Gastroesophageal sphincter (tissue), 4 donors: ENCODE data around the gene KRTAP10-6. TPM values are rescaled to one million over a fixed set of nuclear protein-coding genes. Genes with fewer than 3 reads are reported as not detected.

Source experiments
- ATAC-seq: fragments of 150-250 bp; one replicate; pipeline ENCODE4 v1.9.1; 2016; ENCODE audit warnings: mild to moderate bottlenecking, moderate library complexity
- H3K27ac ChIP-seq, 4 donors: fragments of 200-600 bp; sonication (generic) in 3 of 4; 1 replicate in 3 of 4; 2 replicates in 1 of 4; pipeline ENCODE4 v1.5.1; 2016 to 2019
- H3K27me3 ChIP-seq: fragments of 200-600 bp; sonication (generic); one replicate; pipeline ENCODE4 v1.5.1; 2019
- H3K36me3 ChIP-seq, 2 donors: fragments of 200-600 bp; sonication (generic); one replicate each; pipeline ENCODE4 v1.5.1; 2019; ENCODE audit warnings: control low read depth in 1 of 2
- H3K4me1 ChIP-seq, 3 donors: fragments of 200-600 bp; sonication (generic); 1 replicate in 2 of 3; 2 replicates in 1 of 3; pipeline ENCODE4 v1.5.1; 2016 to 2019; ENCODE audit warnings: control low read depth in 2 of 3
- H3K4me3 ChIP-seq, 2 donors: fragments of 200-600 bp; sonication (generic); one replicate each; pipeline ENCODE4 v1.5.1; 2019; ENCODE audit warnings: mild to moderate bottlenecking in 1 of 2, moderate library complexity in 1 of 2
- H3K9me3 ChIP-seq, 3 donors: fragments of 200-600 bp; sonication (generic); one replicate each; pipeline ENCODE4 v1.5.1; 2017 to 2019; ENCODE audit warnings: control low read depth in 2 of 3
- CTCF ChIP-seq, 4 experiments: fragments of 200-600 bp in 2 of 4; fragments of 450-650 bp in 2 of 4; sonication (generic) in 1 of 4; IDR thresholded peaks; one replicate each; pipeline ENCODE4 v1.5.1; 2017 to 2019; ENCODE audit warnings: antibody characterized with exemption in 4 of 4, mild to moderate bottlenecking in 2 of 4, moderate library complexity in 2 of 4
- EP300 ChIP-seq: sonication (generic); formaldehyde crosslinking; IDR thresholded peaks from one replicate; pipeline ENCODE4 v1.6.1; 2017; ENCODE audit warnings: antibody characterized with exemption, mild to moderate bottlenecking
- POLR2A ChIP-seq, 2 donors: fragments of 450-650 bp; IDR thresholded peaks; one replicate each; pipeline ENCODE4 v1.6.1; 2017; ENCODE audit warnings: antibody characterized with exemption in 2 of 2, mild to moderate bottlenecking in 2 of 2, moderate library complexity in 1 of 2
- POLR2AphosphoS5 ChIP-seq: sonication (generic); formaldehyde crosslinking; IDR thresholded peaks from one replicate; pipeline ENCODE4 v1.6.1; 2017; ENCODE audit warnings: antibody characterized with exemption
- WGBS, 2 donors: methylation state at CpG; one replicate each; pipeline ENCODE4 v1.1.5; 2018; ENCODE audit warnings: low coverage in 1 of 2; 5-methylcytosine and 5-hydroxymethylcytosine counted together
- total RNA-seq, 4 donors: library from RNA; depleted of rRNA; stranded (reverse); fragments of >200 nt; gene quantifications; one replicate each; pipeline ENCODE4 v1.1.0, GENCODE V29; 2016

KRTAP10-6 gene
- total RNA-seq, 4 donors from 2014 or later = not detected

- H3K4me1 ChIP-seq = no peaks in the 10 kb centered on the region
- no peak overlapping the region for H3K4me3 ChIP-seq
- ATAC-seq = no peak
- TF ChIP-seq EP300 = no peak
- no peak for TF ChIP-seq POLR2A (IDR thresholded peaks at IDR 0.05)
- no peak for TF ChIP-seq CTCF (IDR thresholded peaks at IDR 0.05)
- TF ChIP-seq POLR2AphosphoS5 = no peak
- WGBS, 2 donors = 60 to 83% methylated on average over 2 of the region's 9 CpGs
- H3K36me3 ChIP-seq = no peaks in the 10 kb centered on the region
- H3K27me3 ChIP-seq = peaks cover 54% of the 10 kb centered on the region
- H3K27ac ChIP-seq = no peak overlapping the region
- H3K9me3 ChIP-seq = peaks cover 0 to 20% (median 0%) of the 10 kb centered on the region in 3 donors
Measured at GRCh38 chr21:44556879-44557278, 35.4 kb downstream of the KRTAP10-6 start.

- peaks cover 0 to 20% (median 0%) of the 10 kb centered on the region in 3 donors for H3K9me3 ChIP-seq
- ATAC-seq = no peak
- 57 to 68% methylated on average over 7 to 9 of the region's 13 CpGs for WGBS, 2 donors
- no peak for TF ChIP-seq CTCF (IDR thresholded peaks at IDR 0.05)
- no peak for TF ChIP-seq POLR2A (IDR thresholded peaks at IDR 0.05)
- no peak for TF ChIP-seq POLR2AphosphoS5
- no peak for TF ChIP-seq EP300
- no peaks in the 10 kb centered on the region for H3K36me3 ChIP-seq
- H3K4me3 ChIP-seq = no peak overlapping the region
- no peaks in the 10 kb centered on the region for H3K4me1 ChIP-seq
- peaks cover 69% of the 10 kb centered on the region for H3K27me3 ChIP-seq
- no peak overlapping the region for H3K27ac ChIP-seq
Measured at GRCh38 chr21:44555200-44555875, 37.0 kb downstream of the KRTAP10-6 start.

DNA sequence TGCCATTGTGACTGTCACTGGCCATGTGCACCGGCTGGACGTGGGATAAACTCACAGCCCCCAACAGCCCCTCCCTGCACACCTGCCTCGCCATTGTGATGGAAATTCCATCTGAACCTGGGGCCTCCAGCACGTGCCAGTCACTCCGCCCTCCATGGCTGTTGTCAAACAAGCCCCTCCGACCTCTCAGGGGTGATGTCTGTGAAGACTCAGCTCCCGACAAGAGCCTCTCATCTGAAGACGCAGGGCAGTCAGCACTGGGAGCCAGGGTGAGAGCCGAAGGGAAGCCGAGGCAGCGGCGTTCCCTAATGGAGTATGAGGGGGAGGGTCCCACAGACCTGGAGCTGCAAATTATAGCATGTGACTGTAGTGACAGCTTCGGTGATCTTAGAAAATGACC, 39.6 kb downstream of the KRTAP10-6 start:
- 77 to 83% methylated on average over 6 to 8 of the region's 13 CpGs for WGBS, 2 donors
- H3K27me3 ChIP-seq = peaks cover 80% of the 10 kb centered on the region
- H3K4me1 ChIP-seq = no peaks in the 10 kb centered on the region
- H3K36me3 ChIP-seq = no peaks in the 10 kb centered on the region
- peaks cover 0 to 10% (median 0%) of the 10 kb centered on the region in 3 donors for H3K9me3 ChIP-seq
- TF ChIP-seq EP300 = no peak
- no peak for TF ChIP-seq POLR2AphosphoS5
- no peak for TF ChIP-seq POLR2A (IDR thresholded peaks at IDR 0.05)
- TF ChIP-seq CTCF (IDR thresholded peaks at IDR 0.05) = no peak
- no peak overlapping the region for H3K4me3 ChIP-seq
- ATAC-seq = no peak
- H3K27ac ChIP-seq = no peak overlapping the region

GRCh38 chr21:44552136-44552535, 40.2 kb downstream of the KRTAP10-6 start:
- WGBS, 2 donors = no CpG with 5 or more reads among the region's 6 CpGs
- peaks cover 75% of the 10 kb centered on the region for H3K27me3 ChIP-seq
- no peak for ATAC-seq
- H3K27ac ChIP-seq = no peak overlapping the region
- no peaks in the 10 kb centered on the region for H3K4me1 ChIP-seq
- H3K36me3 ChIP-seq = no peaks in the 10 kb centered on the region
- H3K4me3 ChIP-seq = no peak overlapping the region
- peaks cover 0 to 11% (median 0%) of the 10 kb centered on the region in 3 donors for H3K9me3 ChIP-seq
- no peak for TF ChIP-seq EP300
- no peak for TF ChIP-seq POLR2AphosphoS5
- TF ChIP-seq POLR2A (IDR thresholded peaks at IDR 0.05) = no peak
- TF ChIP-seq CTCF (IDR thresholded peaks at IDR 0.05) = no peak

DNA sequence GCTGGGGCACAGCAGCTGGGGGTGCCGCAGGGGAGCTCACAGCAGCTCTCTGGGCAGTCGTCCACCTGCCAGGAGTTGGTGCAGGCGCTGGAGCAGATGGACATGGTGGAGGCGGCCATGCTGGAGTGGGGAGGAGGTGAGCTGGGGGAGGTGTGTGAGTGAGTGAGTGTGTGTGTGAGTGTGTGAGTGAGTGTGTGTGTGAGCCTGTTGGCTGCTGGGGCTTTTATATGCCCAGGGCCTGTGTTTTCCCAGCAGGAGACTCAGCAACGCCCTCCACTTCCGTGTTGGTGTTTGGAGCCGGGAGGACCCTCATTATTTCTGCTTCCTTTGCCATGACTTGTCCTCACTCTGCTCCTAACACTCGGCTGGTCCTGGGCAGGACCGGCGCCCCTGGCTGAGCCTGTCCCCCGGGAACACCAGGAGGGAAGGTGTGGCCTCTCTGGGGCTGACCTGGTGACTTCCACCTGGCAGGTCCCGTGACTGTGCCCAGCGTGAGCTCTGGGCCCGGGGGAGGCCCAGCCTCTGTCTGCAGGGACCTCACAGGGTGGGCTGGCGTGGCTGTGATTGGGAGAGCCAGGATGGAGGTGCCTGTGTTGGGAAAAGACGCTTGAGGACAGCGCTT, 40.9 kb downstream of the KRTAP10-6 start, which contains the start of gene KRTAP10-2:
KRTAP10-2 (minus strand) TSS at position 166 of the 622 bp plus-strand sequence; CDS start at position 119, 47 bp downstream.
- no CpG with 5 or more reads among the region's 17 CpGs for WGBS, 2 donors
- ATAC-seq = no peak
- no peak for TF ChIP-seq POLR2AphosphoS5

More for the DNA sequence above, 40.9 kb downstream of the KRTAP10-6 start, which contains the start of gene KRTAP10-2:
- Histone ChIP-seq H3K4me1 (no peaks in the 10 kb centered on the region), H3K4me3 (no peak within 1 kb of the TSS), H3K36me3 (no peaks in the 10 kb centered on the region), H3K9me3 (peaks cover 0 to 18% (median 0%) of the 10 kb centered on the region in 3 donors), H3K27me3 (peaks cover 68% of the 10 kb centered on the region), H3K27ac (no peak within 1 kb of the TSS)
